GM12878 (cell line): Measurements from ENCODE around the gene NAV3. TPM values are rescaled to one million over a fixed set of nuclear protein-coding genes. Genes with fewer than 3 reads are reported as not detected.

Source experiments
- ATAC-seq: fragments of 200-7000 bp; cut with Tn5 transposase; 3 replicates; pipeline ENCODE4 v1.9.1; 2020; ENCODE audit warnings: mild to moderate bottlenecking, moderate library complexity
- BruUV-seq: library from RNA; stranded (reverse); fragments of 400-500 nt; replicated peaks from 2 replicates; lab custom pipeline; 2021; lab: Mats Ljungman, UMichigan
- CTCF ChIA-PET: fragments of 300-600 bp; sonication (Branson Sonifier 250); formaldehyde crosslinking; extraction: SDS; loops from one replicate; lab custom pipeline; 2021; ENCODE audit warnings: inconsistent platforms; lab: Yijun Ruan, JAX
- POLR2A ChIA-PET: fragments of 350-600 bp; formaldehyde crosslinking; extraction: SDS; loops from one replicate; lab custom pipeline; 2021; ENCODE audit warnings: inconsistent platforms; lab: Charles Lee
- RAD21 ChIA-PET: fragments of 300-600 bp; sonication (Branson Sonifier 250); formaldehyde crosslinking; loops from one replicate; lab custom pipeline; 2023; ENCODE audit warnings: antibody characterized with exemption; ENCODE audit not compliant: unreplicated experiment; lab: Charles Lee
- SMC1A ChIA-PET: fragments of 300-600 bp; sonication (Branson Sonifier 250); formaldehyde crosslinking; loops from one replicate; lab custom pipeline; 2023; ENCODE audit not compliant: unreplicated experiment, uncharacterized antibody; lab: Charles Lee
- DNase-seq: peaks from one replicate; pipeline ENCODE4 v3.0.0-alpha.2; 2011; ENCODE audit warnings: low read depth, low spot score
- FAIRE-seq: peaks from 3 replicates; lab custom pipeline; 2011; peaks lifted over from hg19 to GRCh38; lab: Jason Lieb, UNC
- H2AFZ ChIP-seq: 2 replicates; pipeline ENCODE4 v1.6.0; 2011; ENCODE audit warnings: low read depth, low read length, control low read depth; ENCODE audit not compliant: control insufficient read depth
- H3K27ac ChIP-seq: 2 replicates; pipeline ENCODE4 v1.5.1; 2011; ENCODE audit warnings: control low read depth; ENCODE audit not compliant: control insufficient read depth, insufficient read depth
- H3K27me3 ChIP-seq, 2 experiments: replicated peaks in 1 of 2; 2 replicates each; pipeline versions ENCODE4 v1.6.0 to v1.6.1; 2011; ENCODE audit warnings: low read length in 1 of 2; ENCODE audit not compliant: control insufficient read depth in 2 of 2, insufficient read depth in 2 of 2
- H3K36me3 ChIP-seq, 2 experiments: 2 replicates each; pipeline ENCODE4 v1.5.1; 2011; ENCODE audit warnings: low read length in 1 of 2; ENCODE audit not compliant: control insufficient read depth in 2 of 2, insufficient read depth in 2 of 2
- H3K4me1 ChIP-seq: 2 replicates; pipeline ENCODE4 v1.6.1; 2011; ENCODE audit warnings: mild to moderate bottlenecking, low read length, moderate library complexity, mixed read lengths; ENCODE audit not compliant: control insufficient read depth, insufficient read depth
- H3K4me2 ChIP-seq: 2 replicates; pipeline ENCODE4 v1.6.0; 2011; ENCODE audit warnings: control low read depth; ENCODE audit not compliant: control insufficient read depth, insufficient read depth
- H3K4me3 ChIP-seq: fragments of 200-600 bp; sonication (generic); 2 replicates; pipeline ENCODE4 v1.5.1; 2016
- H3K79me2 ChIP-seq: 2 replicates; pipeline ENCODE4 v1.6.0; 2011; ENCODE audit warnings: low read length; ENCODE audit not compliant: control insufficient read depth, insufficient read depth
- H3K9ac ChIP-seq: 2 replicates; pipeline ENCODE4 v1.8.0; 2011; ENCODE audit warnings: low read length, control low read depth, mixed read lengths; ENCODE audit not compliant: control insufficient read depth, insufficient read depth
- H3K9me3 ChIP-seq: replicated peaks from 3 replicates; pipeline ENCODE4 v1.5.1; 2011; ENCODE audit warnings: mild to moderate bottlenecking, low read length; ENCODE audit not compliant: control insufficient read depth, insufficient read depth
- H4K20me1 ChIP-seq: 2 replicates; pipeline ENCODE4 v1.6.0; 2011; ENCODE audit not compliant: control insufficient read depth, insufficient read depth
- CTCF ChIP-seq, 3 experiments: IDR thresholded peaks in 2 of 3; conservative IDR thresholded peaks in 1 of 3; 2 replicates each; pipeline ENCODE4 v1.5.1; 2011; ENCODE audit warnings: low read depth in 3 of 3, low read length in 3 of 3, mild to moderate bottlenecking in 3 of 3, control low read depth in 2 of 3, moderate library complexity in 2 of 3, inconsistent platforms in 1 of 3, mixed read lengths in 1 of 3; ENCODE audit not compliant: control insufficient read depth in 2 of 3, insufficient read depth in 1 of 3; ENCODE audit errors: extremely low read depth in 1 of 3
- ETV6 ChIP-seq, 2 experiments: fragments of 450-650 bp in 1 of 2; IDR thresholded peaks in 1 of 2; conservative IDR thresholded peaks in 1 of 2; 2 replicates each; pipeline ENCODE4 v1.6.1; 2014; ENCODE audit warnings: antibody characterized with exemption in 1 of 2, borderline replicate concordance in 1 of 2, low read depth in 1 of 2, mild to moderate bottlenecking in 1 of 2, moderate library complexity in 1 of 2
- FOXM1 ChIP-seq: IDR thresholded peaks from 2 replicates; pipeline ENCODE4 v1.6.1; 2012; ENCODE audit warnings: low read depth, mild to moderate bottlenecking, inconsistent platforms, low read length, moderate library complexity
- GATAD2B ChIP-seq: fragments of 450-650 bp; conservative IDR thresholded peaks from 2 replicates; pipeline ENCODE4 v1.6.1; 2017; ENCODE audit warnings: low read depth, mild to moderate bottlenecking, moderate library complexity
- HDAC2 ChIP-seq: fragments of 200-600 bp; sonication (generic); IDR thresholded peaks from 2 replicates; pipeline ENCODE4 v1.6.1; 2017
- JUNB ChIP-seq: IDR thresholded peaks from 2 replicates; pipeline ENCODE4 v1.6.1; 2016; ENCODE audit warnings: antibody characterized with exemption, mild to moderate bottlenecking
- MLLT1 ChIP-seq: fragments of 450-650 bp; IDR thresholded peaks from 2 replicates; pipeline ENCODE4 v1.6.1; 2016; ENCODE audit warnings: mild to moderate bottlenecking
- RUNX3 ChIP-seq: IDR thresholded peaks from 2 replicates; pipeline ENCODE4 v1.6.1; 2012; ENCODE audit warnings: low read length, inconsistent platforms
- YBX1 ChIP-seq: fragments of 450-650 bp; IDR thresholded peaks from 2 replicates; pipeline ENCODE4 v1.6.1; 2016; ENCODE audit warnings: antibody characterized with exemption
- WGBS: methylation state at CpG from one replicate; pipeline ENCODE4 v1.1.6; 2016; ENCODE audit warnings: low lambda C conversion rate; ENCODE audit not compliant: insufficient replicate concordance, insufficient coverage; ENCODE audit errors: missing lambda C conversion rate; 5-methylcytosine and 5-hydroxymethylcytosine counted together
- in situ Hi-C: fragments of 300-500 bp; cut with MboI; formaldehyde crosslinking; loops from 9 replicates; pipeline ENCODE4 v1.14.3; 2018; ENCODE audit warnings: mixed read lengths
- intact Hi-C: fragments of 100-400 bp; cut with micrococcal nuclease; formaldehyde crosslinking; loops from one replicate; pipeline ENCODE4 v1.14.2; 2022; ENCODE audit not compliant: unreplicated experiment
- polyA plus RNA-seq, 11 experiments: library from polyadenylated mRNA; depleted of rRNA in 4 of 11; unstranded in 6 of 11; stranded (reverse) in 5 of 11; fragments of >200 nt; fragmentation: Nextera tagmentation in 4 of 11; fragmentation: Illumina TruSeq in 1 of 11; extraction: Ambion mirVana in 4 of 11; extraction: Trizol in 1 of 11; gene quantifications; 1 replicate in 1 of 11; 2 replicates in 10 of 11; pipeline versions ENCODE4 v1.2.1 to v1.2.3, GENCODE V29; 2011 to 2016; ENCODE audit warnings: inconsistent platforms in 2 of 11, missing spikeins in 2 of 11, low read depth in 1 of 11
- total RNA-seq, 4 experiments: library from RNA; depleted of rRNA in 3 of 4; stranded (reverse); fragments of >200 nt in 3 of 4; fragmentation: Illumina TruSeq in 1 of 4; extraction: Trizol in 1 of 4; gene quantifications; 2 replicates each; pipeline versions ENCODE4 v1.2.1 to v1.2.3, GENCODE V29; 2013 to 2021

Gene NAV3
- total and polyA plus RNA-seq, 10 of the 15 experiments (the other 5 are each of a cell fraction or from before 2014, with no cell fraction given), result 0.05 to 0.51 (median 0.22) TPM; not detected in 1

GRCh38 chr12:78004249-78005093 lies 173.8 kb downstream of the NAV3 start:
- BruUV-seq, result no TSS peak
- RAD21 ChIA-PET, result interaction anchor here (1.5 kb wide), 1 partner anchor 115 kb away, joined by 4 read pairs; no protein-coding TSS in a partner anchor
- POLR2A ChIA-PET, result no interaction called here

More at GRCh38 chr12:78004249-78005093, 173.8 kb downstream of the NAV3 start:
- ATAC-seq, result peak; percentile 16; the same call in 2 of the 3 replicates
- no peaks in the 10 kb centered on the region for H3K9me3 ChIP-seq
- H3K4me2 ChIP-seq, result no peak overlapping the region
- DNase-seq, result no peak
- no peak overlapping the region for H2AFZ ChIP-seq
- SMC1A ChIA-PET, result interaction anchor here (1.1 to 1.5 kb wide), 4 partner anchors 10 to 142 kb away, joined by 3 to 5 read pairs (median 4); no protein-coding TSS in a partner anchor
- no peak for FAIRE-seq
- no peaks in the 10 kb centered on the region for H3K36me3 ChIP-seq
- intact Hi-C loops (loop anchor here (10.0 kb wide), 1 partner anchor 1370 kb away; no protein-coding TSS in a partner anchor), in situ Hi-C loops (loop anchor here (5.0 kb wide), 1 partner anchor 118 kb away; no protein-coding TSS in a partner anchor)
- CTCF ChIA-PET, result interaction anchor here (1.5 kb wide), 1 partner anchor 114 kb away, joined by 6 read pairs; no protein-coding TSS in a partner anchor
- H3K4me1 ChIP-seq, result peaks cover under 1% of the 10 kb centered on the region; the same call in 1 of the 2 replicates
- WGBS, result 14% methylated on average over 3 of the region's 3 CpGs
- H4K20me1 ChIP-seq, result no peaks in the 10 kb centered on the region
- TF ChIP-seq HDAC2 (no peak), YBX1 (no peak), CTCF (IDR thresholded peaks at IDR 0.05 in 2 of 3, conservative IDR thresholded peaks at IDR 0.05 in 1 of 3; ENCODE audit: control insufficient read depth in 2 of 3, extremely low read depth in 1 of 3, insufficient read depth in 1 of 3, low read depth in 3 of 3, low read length in 3 of 3) (no peak), ETV6 (conservative IDR thresholded peaks at IDR 0.05 in 1 of 2, IDR thresholded peaks at IDR 0.05 in 1 of 2; ENCODE audit: borderline replicate concordance in 1 of 2, low read depth in 1 of 2) (no peak), JUNB (peak; percentile 41), MLLT1 (no peak), FOXM1 (no peak), RUNX3 (no peak; the same call in 1 of the 2 replicates), GATAD2B (no peak)
- TF ChIP-seq, all 136 proteins: peak for 1
- Histone ChIP-seq H3K27ac (no peak overlapping the region), H3K9ac (no peak overlapping the region), H3K4me3 (no peak overlapping the region), H3K27me3 (no peaks in the 10 kb centered on the region), H3K79me2 (no peaks in the 10 kb centered on the region)
